Keratinocyte (primary cell): ENCODE data around the gene PTPN2. TPM values are rescaled to one million over a fixed set of nuclear protein-coding genes. Genes with fewer than 3 reads are reported as not detected.
"Not testable (repeated sequence)": the region's sequence is repeated elsewhere in the genome, so short reads cannot be mapped to it uniquely, and the experiment has no call there.

Experiments used
- DNase-seq: peaks from one replicate; pipeline ENCODE4 v3.0.0-alpha.2; 2011; ENCODE audit warnings: low read depth, missing footprints, low spot score
- FAIRE-seq: peaks from 2 replicates; lab custom pipeline; 2011; peaks lifted over from hg19 to GRCh38; lab: Jason Lieb, UNC
- H2AFZ ChIP-seq: 2 replicates; pipeline ENCODE4 v1.6.0; 2012; ENCODE audit warnings: low read length, control low read depth, inconsistent platforms; ENCODE audit not compliant: control insufficient read depth
- H3K27ac ChIP-seq: 2 replicates; pipeline ENCODE4 v1.5.1; 2011; ENCODE audit warnings: low read length; ENCODE audit not compliant: control insufficient read depth, insufficient read depth
- H3K27me3 ChIP-seq: 3 replicates; pipeline ENCODE4 v1.6.0; 2011; ENCODE audit warnings: low read length; ENCODE audit not compliant: control insufficient read depth, insufficient read depth; ENCODE audit errors: extremely low read depth
- H3K36me3 ChIP-seq, 2 experiments: 2 replicates in 1 of 2; 3 replicates in 1 of 2; pipeline ENCODE4 v1.5.1; 2011; ENCODE audit warnings: low read length in 2 of 2, mild to moderate bottlenecking in 1 of 2; ENCODE audit not compliant: control insufficient read depth in 2 of 2, insufficient read depth in 2 of 2; ENCODE audit errors: extremely low read depth in 1 of 2
- H3K4me1 ChIP-seq: 3 replicates; pipeline ENCODE4 v1.5.1; 2011; ENCODE audit warnings: low read length; ENCODE audit not compliant: control insufficient read depth, insufficient read depth; ENCODE audit errors: extremely low read depth
- H3K4me2 ChIP-seq: 3 replicates; pipeline ENCODE4 v1.6.0; 2011; ENCODE audit warnings: low read depth, low read length; ENCODE audit not compliant: control insufficient read depth, insufficient read depth; ENCODE audit errors: extremely low read depth
- H3K4me3 ChIP-seq, 3 experiments: fragments of 200-600 bp in 1 of 3; sonication (generic) in 1 of 3; 2 replicates in 2 of 3; 3 replicates in 1 of 3; pipeline ENCODE4 v1.5.1; 2011 to 2016; ENCODE audit warnings: low read length in 3 of 3, mild to moderate bottlenecking in 3 of 3, control low read depth in 2 of 3, inconsistent platforms in 1 of 3, low read depth in 1 of 3, mixed read lengths in 1 of 3, mixed run types in 1 of 3, moderate library complexity in 1 of 3; ENCODE audit not compliant: control insufficient read depth in 2 of 3, insufficient read depth in 2 of 3; ENCODE audit errors: extremely low read depth in 1 of 3
- H3K79me2 ChIP-seq: 2 replicates; pipeline ENCODE4 v1.6.0; 2012; ENCODE audit warnings: low read length; ENCODE audit not compliant: control insufficient read depth, insufficient read depth
- H3K9ac ChIP-seq: 3 replicates; pipeline ENCODE4 v1.6.0; 2011; ENCODE audit warnings: low read length; ENCODE audit not compliant: control insufficient read depth, insufficient read depth; ENCODE audit errors: extremely low read depth
- H3K9me1 ChIP-seq: 3 replicates; pipeline ENCODE4 v1.6.0; 2011; ENCODE audit warnings: low read length; ENCODE audit not compliant: control insufficient read depth, insufficient read depth; ENCODE audit errors: extremely low read depth
- H3K9me3 ChIP-seq: 2 replicates; pipeline ENCODE4 v1.5.1; 2012; ENCODE audit warnings: low read depth, low read length; ENCODE audit not compliant: control insufficient read depth
- H4K20me1 ChIP-seq: 3 replicates; pipeline ENCODE4 v1.6.0; 2011; ENCODE audit warnings: low read length; ENCODE audit not compliant: control insufficient read depth, insufficient read depth; ENCODE audit errors: extremely low read depth
- EZH2 ChIP-seq: IDR thresholded peaks from one replicate; pipeline ENCODE4 v1.6.1; 2012; ENCODE audit warnings: inconsistent platforms, mild to moderate bottlenecking, low read length, moderate library complexity
- dilution Hi-C: fragments of 300-500 bp; cut with MboI; formaldehyde crosslinking; loops from one replicate; pipeline ENCODE4 v1.7.0; 2020; ENCODE audit warnings: low sequenced_read_pairs; ENCODE audit not compliant: extremely low pct_ligation_motif_present
- polyA plus RNA-seq, 5 experiments: library from polyadenylated mRNA; depleted of rRNA in 3 of 5; stranded (reverse) in 3 of 5; stranded (forward) in 1 of 5; unstranded in 1 of 5; fragments of >200 nt; gene quantifications; 1 replicate in 1 of 5; 2 replicates in 3 of 5; 3 replicates in 1 of 5; pipeline versions ENCODE4 v1.2.1 to v1.2.3, GENCODE V29; 2011 to 2012; ENCODE audit warnings: missing spikeins in 2 of 5, low read depth in 1 of 5, low replicate concordance in 1 of 5
- TF ChIP-seq, protein P1 (sequence below), 3 experiments: IDR thresholded peaks in 1 of 3; conservative IDR thresholded peaks in 1 of 3; optimal IDR thresholded peaks in 1 of 3; 2 replicates in 2 of 3; 3 replicates in 1 of 3; pipeline versions ENCODE3 to v1.5.1; 2011; ENCODE audit warnings: low read length in 3 of 3, mild to moderate bottlenecking in 3 of 3, moderate library complexity in 2 of 3, control low read depth in 1 of 3, inconsistent platforms in 1 of 3; ENCODE audit not compliant: insufficient read depth in 2 of 3; ENCODE audit errors: extremely low read depth in 1 of 3

The PTPN2 gene
- polyA plus RNA-seq, 1 donor (not counting 4 experiments of a cell fraction or from before 2014, with no cell fraction given): 39.9 TPM

- H3K4me1 ChIP-seq, H3K9me3 ChIP-seq, dilution Hi-C loops, H4K20me1 ChIP-seq, H3K79me2 ChIP-seq, H3K4me3 ChIP-seq, H3K9me1 ChIP-seq, H3K27me3 ChIP-seq, H2AFZ ChIP-seq, DNase-seq, FAIRE-seq, H3K4me2 ChIP-seq, H3K27ac ChIP-seq, H3K36me3 ChIP-seq, H3K9ac ChIP-seq: not testable (repeated sequence)
Measured at GRCh38 chr18:12756619-12757239, 127.3 kb downstream of the PTPN2 start.

GRCh38 chr18:12755606-12756005, 128.4 kb downstream of the PTPN2 start:
- FAIRE-seq, dilution Hi-C loops, DNase-seq, H3K9ac ChIP-seq, H2AFZ ChIP-seq, H3K27me3 ChIP-seq, H3K4me1 ChIP-seq, H3K27ac ChIP-seq, H3K4me3 ChIP-seq, H3K9me1 ChIP-seq, H3K36me3 ChIP-seq, H3K9me3 ChIP-seq, H3K79me2 ChIP-seq, H4K20me1 ChIP-seq, H3K4me2 ChIP-seq: not testable (repeated sequence)

DNA sequence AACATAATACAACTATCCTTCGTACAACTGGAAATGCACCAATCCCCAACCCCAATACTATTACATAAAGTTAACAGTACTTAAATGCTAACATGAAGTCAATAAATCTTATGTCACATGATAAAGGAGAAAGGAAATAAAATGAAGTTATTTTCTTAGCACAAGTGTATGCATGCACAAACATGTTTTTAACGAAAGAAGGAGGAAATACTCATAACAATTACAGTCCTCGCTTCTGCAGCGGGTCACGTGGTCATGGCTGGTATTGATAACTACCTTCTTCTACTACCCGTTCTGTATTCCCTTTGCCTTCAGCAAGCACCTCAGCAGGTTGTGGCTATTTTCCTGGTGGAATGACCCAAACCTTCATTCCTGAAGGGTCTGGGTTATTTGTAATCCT, 129.5 kb downstream of the PTPN2 start:
- H3K9me3 ChIP-seq: no peaks in the 10 kb centered on the region
- H3K27ac ChIP-seq: no peak overlapping the region
- H4K20me1 ChIP-seq: no peaks in the 10 kb centered on the region
- no peaks in the 10 kb centered on the region for H3K36me3 ChIP-seq
- DNase-seq (no peak), FAIRE-seq (no peak)
- peaks cover 9% of the 10 kb centered on the region for H3K4me1 ChIP-seq
- TF ChIP-seq EZH2: no peak
- TF ChIP-seq, protein P1, sequence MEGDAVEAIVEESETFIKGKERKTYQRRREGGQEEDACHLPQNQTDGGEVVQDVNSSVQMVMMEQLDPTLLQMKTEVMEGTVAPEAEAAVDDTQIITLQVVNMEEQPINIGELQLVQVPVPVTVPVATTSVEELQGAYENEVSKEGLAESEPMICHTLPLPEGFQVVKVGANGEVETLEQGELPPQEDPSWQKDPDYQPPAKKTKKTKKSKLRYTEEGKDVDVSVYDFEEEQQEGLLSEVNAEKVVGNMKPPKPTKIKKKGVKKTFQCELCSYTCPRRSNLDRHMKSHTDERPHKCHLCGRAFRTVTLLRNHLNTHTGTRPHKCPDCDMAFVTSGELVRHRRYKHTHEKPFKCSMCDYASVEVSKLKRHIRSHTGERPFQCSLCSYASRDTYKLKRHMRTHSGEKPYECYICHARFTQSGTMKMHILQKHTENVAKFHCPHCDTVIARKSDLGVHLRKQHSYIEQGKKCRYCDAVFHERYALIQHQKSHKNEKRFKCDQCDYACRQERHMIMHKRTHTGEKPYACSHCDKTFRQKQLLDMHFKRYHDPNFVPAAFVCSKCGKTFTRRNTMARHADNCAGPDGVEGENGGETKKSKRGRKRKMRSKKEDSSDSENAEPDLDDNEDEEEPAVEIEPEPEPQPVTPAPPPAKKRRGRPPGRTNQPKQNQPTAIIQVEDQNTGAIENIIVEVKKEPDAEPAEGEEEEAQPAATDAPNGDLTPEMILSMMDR (optimal IDR thresholded peaks at IDR 0.05 in 1 of 3, IDR thresholded peaks at IDR 0.05 in 1 of 3, conservative IDR thresholded peaks at IDR 0.05 in 1 of 3; ENCODE audit: extremely low read depth in 1 of 3, insufficient read depth in 2 of 3, low read length in 3 of 3): no peak
- dilution Hi-C loops: no loop called here
- no peaks in the 10 kb centered on the region for H3K79me2 ChIP-seq
- H2AFZ ChIP-seq: no peak overlapping the region
- no peak overlapping the region for H3K4me2 ChIP-seq
- H3K9ac ChIP-seq: no peak overlapping the region
- no peaks in the 10 kb centered on the region for H3K9me1 ChIP-seq
- no peaks in the 10 kb centered on the region for H3K27me3 ChIP-seq
- H3K4me3 ChIP-seq: no peak overlapping the region
